ENCODE results near the gene SAMD1. TPM values are rescaled to one million over a fixed set of nuclear protein-coding genes. Genes with fewer than 3 reads are reported as not detected.

The SAMD1 gene
- total and polyA plus RNA-seq, 9 of the 15 experiments (the other 6 are each of a cell fraction or from before 2014, with no cell fraction given): 2.9 to 96.0 (median 43.5) TPM

DNA sequence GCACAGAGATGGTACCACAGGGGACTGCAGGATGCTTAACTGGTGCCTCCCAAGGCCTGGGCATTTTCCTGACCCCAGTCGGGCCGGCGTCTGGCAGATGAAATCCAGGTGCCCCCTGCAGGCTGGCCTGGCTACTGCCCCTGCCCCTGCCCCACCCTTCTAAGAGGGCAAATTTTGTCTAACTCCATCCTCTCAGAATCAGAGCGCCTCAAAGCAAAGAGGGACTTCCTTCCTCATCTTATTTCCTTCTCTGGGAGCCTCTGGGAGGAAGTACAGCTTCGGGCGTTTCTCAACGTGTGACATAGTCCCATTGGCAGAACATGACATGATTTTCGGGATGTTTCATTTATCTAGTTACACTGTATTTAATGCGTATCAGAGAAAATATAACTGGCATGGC, 24.3 kb upstream of the SAMD1 start (continued):
- TF ChIP-seq HEY1 (CRISPR knock-in tag; IDR thresholded peaks at IDR 0.05; ENCODE audit: borderline replicate concordance): no peak
- TF ChIP-seq, protein P1, sequence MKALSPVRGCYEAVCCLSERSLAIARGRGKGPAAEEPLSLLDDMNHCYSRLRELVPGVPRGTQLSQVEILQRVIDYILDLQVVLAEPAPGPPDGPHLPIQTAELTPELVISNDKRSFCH (CRISPR knock-in tag; IDR thresholded peaks at IDR 0.05): no peak
- TF ChIP-seq, protein P1 (tag; IDR thresholded peaks at IDR 0.05): no peak
- TF ChIP-seq, protein P2, sequence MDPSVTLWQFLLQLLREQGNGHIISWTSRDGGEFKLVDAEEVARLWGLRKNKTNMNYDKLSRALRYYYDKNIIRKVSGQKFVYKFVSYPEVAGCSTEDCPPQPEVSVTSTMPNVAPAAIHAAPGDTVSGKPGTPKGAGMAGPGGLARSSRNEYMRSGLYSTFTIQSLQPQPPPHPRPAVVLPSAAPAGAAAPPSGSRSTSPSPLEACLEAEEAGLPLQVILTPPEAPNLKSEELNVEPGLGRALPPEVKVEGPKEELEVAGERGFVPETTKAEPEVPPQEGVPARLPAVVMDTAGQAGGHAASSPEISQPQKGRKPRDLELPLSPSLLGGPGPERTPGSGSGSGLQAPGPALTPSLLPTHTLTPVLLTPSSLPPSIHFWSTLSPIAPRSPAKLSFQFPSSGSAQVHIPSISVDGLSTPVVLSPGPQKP (CRISPR knock-in tag; IDR thresholded peaks at IDR 0.05): no peak
- TF ChIP-seq, protein P3, sequence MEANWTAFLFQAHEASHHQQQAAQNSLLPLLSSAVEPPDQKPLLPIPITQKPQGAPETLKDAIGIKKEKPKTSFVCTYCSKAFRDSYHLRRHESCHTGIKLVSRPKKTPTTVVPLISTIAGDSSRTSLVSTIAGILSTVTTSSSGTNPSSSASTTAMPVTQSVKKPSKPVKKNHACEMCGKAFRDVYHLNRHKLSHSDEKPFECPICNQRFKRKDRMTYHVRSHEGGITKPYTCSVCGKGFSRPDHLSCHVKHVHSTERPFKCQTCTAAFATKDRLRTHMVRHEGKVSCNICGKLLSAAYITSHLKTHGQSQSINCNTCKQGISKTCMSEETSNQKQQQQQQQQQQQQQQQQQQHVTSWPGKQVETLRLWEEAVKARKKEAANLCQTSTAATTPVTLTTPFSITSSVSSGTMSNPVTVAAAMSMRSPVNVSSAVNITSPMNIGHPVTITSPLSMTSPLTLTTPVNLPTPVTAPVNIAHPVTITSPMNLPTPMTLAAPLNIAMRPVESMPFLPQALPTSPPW (CRISPR knock-in tag; IDR thresholded peaks at IDR 0.05): peak; percentile 57; the same call in 1 of the 2 replicates
- TF ChIP-seq SMC3 (conservative IDR thresholded peaks at IDR 0.05; ENCODE audit: insufficient read depth, low read depth, low read length): peak; percentile 31; the same call in 1 of the 2 replicates
- no peak for TF ChIP-seq RFX7 (CRISPR knock-in tag; IDR thresholded peaks at IDR 0.05)
- no peak for TF ChIP-seq DNMT1 (IDR thresholded peaks at IDR 0.05)
- TF ChIP-seq CBFA2T3 (IDR thresholded peaks at IDR 0.05): no peak
- TF ChIP-seq SAFB (IDR thresholded peaks at IDR 0.05; ENCODE audit: borderline replicate concordance, low read depth, low read length): no peak
- TF ChIP-seq ZNF778 (CRISPR knock-in tag; IDR thresholded peaks at IDR 0.05): no peak
- TF ChIP-seq RFX1 (IDR thresholded peaks at IDR 0.05): no peak
- peak; percentile 32 to 42; a peak in 3 of 4 replicates for TF ChIP-seq RAD21 (CRISPR knock-in tag; conservative IDR thresholded peaks at IDR 0.05 in 1 of 2, IDR thresholded peaks at IDR 0.05 in 1 of 2)
